ENCODE measurements around the gene AFF3.
A peak's percentile ranks its signal among the peaks of the same experiment; 100 is the strongest.
"Not testable (repeated sequence)": the region's sequence is repeated elsewhere in the genome, so short reads cannot be mapped to it uniquely, and the experiment has no call there.

The AFF3 gene

DNA sequence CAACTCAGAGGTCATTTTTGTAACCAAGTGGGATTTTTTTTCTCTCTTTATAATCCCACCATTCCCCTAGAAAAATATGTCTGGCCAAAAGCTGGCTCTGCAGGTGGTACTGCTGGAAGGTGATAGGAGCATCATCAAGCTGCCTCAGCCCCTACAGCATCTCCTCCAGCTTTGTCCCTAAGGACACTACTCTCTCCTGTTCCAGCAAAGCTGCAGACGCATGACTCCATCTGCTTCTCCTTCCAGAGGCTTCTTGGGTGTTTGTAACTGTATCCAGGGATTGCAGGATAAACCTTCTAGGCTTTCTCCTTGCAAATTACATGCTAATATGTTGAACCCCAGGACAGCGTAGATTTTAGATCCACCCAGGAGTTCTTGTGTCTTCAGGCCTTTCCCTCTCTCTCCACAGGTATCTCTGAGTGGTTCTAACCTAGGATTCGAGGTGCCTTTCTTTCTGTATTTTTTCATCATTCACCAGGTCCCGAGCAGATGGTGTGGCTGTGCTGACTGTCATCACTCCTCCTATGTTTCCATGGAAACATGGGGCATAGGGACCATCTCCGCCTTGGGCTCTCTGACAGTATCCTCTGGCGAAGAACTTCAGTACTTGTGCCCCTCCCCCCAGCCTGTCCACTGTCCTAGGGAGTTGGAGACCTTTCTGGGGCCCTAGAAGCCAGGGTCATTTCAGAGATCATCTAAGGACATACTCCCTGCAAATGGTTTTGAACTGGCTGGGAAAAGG is 34.3 kb downstream of the AFF3 start:
- DNase-seq = peak; percentile 56
- Mint-ChIP-seq H3K36me3 (ENCODE audit: low read depth) (no peaks in the 10 kb centered on the region), H3K4me3 (peak overlapping the region; percentile 6), H3K4me1 (peaks cover 69% of the 10 kb centered on the region), H3K27me3 (ENCODE audit: low read depth, poor library complexity) (peaks cover 7% of the 10 kb centered on the region), H3K9me3 (no peaks in the 10 kb centered on the region), H3K27ac (peak overlapping the region; percentile 31)
- TF ChIP-seq, protein P1, sequence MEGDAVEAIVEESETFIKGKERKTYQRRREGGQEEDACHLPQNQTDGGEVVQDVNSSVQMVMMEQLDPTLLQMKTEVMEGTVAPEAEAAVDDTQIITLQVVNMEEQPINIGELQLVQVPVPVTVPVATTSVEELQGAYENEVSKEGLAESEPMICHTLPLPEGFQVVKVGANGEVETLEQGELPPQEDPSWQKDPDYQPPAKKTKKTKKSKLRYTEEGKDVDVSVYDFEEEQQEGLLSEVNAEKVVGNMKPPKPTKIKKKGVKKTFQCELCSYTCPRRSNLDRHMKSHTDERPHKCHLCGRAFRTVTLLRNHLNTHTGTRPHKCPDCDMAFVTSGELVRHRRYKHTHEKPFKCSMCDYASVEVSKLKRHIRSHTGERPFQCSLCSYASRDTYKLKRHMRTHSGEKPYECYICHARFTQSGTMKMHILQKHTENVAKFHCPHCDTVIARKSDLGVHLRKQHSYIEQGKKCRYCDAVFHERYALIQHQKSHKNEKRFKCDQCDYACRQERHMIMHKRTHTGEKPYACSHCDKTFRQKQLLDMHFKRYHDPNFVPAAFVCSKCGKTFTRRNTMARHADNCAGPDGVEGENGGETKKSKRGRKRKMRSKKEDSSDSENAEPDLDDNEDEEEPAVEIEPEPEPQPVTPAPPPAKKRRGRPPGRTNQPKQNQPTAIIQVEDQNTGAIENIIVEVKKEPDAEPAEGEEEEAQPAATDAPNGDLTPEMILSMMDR (IDR thresholded peaks at IDR 0.05) = no peak

DNA sequence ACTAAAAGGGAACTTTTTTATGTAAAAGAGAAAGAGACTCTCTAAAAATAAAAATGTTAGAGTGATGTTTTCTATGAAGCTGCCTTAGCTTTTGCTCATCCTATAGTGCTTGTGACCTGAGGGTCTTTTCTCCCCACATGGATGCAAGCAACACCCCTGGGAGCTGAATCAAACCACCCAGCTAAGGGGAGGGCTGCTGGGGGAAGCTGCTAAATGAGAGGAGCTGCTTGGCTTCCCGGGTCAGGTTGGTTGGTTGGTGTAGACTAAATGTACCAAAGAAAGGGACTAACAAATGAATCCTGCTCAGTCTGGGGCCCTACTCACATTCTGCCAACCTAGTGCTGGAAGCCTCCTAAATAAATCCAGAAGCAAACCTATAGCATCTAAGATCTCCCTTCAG is 35.0 kb downstream of the AFF3 start:
- no peak for DNase-seq
- Mint-ChIP-seq H3K36me3 (ENCODE audit: low read depth) (no peaks in the 10 kb centered on the region), H3K27ac (peak overlapping the region; percentile 94), H3K4me3 (no peak overlapping the region), H3K27me3 (ENCODE audit: low read depth, poor library complexity) (peaks cover 5% of the 10 kb centered on the region), H3K9me3 (no peaks in the 10 kb centered on the region), H3K4me1 (peaks cover 63% of the 10 kb centered on the region)
- TF ChIP-seq, protein P1 (IDR thresholded peaks at IDR 0.05) = no peak

DNA sequence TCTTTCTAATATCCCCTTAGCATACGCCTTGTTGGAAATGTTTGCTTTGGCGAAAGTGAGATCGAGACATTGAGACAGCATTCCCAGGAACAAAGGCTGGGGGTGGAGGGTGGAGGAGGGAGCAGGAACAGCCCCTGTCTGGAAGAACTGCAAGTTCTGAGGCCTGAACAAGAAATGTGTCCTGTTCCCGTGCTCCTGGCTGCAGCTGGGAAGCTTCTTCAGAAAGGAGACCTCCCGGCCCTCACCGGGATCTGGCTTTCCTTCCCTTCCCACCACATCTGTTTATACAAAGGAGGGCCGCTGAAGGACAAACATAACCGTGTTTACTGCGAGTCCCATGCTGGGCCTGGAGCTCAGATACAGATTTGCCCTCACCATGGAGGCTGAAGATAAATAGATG is 35.9 kb downstream of the AFF3 start:
- no peaks in the 10 kb centered on the region for H3K27me3 Mint-ChIP-seq (ENCODE audit: low read depth, poor library complexity)
- H3K4me3 Mint-ChIP-seq = peak overlapping the region; percentile 88
- peak; percentile 23 for DNase-seq
- no peaks in the 10 kb centered on the region for H3K9me3 Mint-ChIP-seq
- H3K4me1 Mint-ChIP-seq = peaks cover 56% of the 10 kb centered on the region
- H3K27ac Mint-ChIP-seq = peak overlapping the region; percentile 94
- H3K36me3 Mint-ChIP-seq (ENCODE audit: low read depth) = no peaks in the 10 kb centered on the region
- TF ChIP-seq, protein P1 (IDR thresholded peaks at IDR 0.05) = no peak

DNA sequence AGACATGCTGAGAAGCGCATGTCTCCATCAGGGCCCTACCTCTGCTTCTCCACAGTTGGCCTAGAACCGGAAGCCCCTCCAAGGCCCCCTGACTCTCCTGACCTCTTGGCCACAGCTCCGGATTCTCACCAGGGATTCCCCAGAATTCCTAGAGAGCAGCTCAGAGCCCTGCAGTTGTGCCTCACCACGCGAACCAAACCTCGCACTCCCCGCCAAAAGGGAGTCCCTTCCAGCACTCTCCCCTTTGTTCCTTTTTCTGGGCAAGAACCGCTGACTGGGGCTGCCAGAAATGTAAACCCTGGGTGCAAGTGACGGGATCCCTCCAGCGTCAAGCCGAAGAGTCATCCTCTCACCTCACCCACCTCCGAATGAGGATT is 36.7 kb downstream of the AFF3 start:
- peak overlapping the region; percentile 94 for H3K27ac Mint-ChIP-seq
- DNase-seq = peak; percentile 28
- H3K36me3 Mint-ChIP-seq (ENCODE audit: low read depth) = peaks cover 3% of the 10 kb centered on the region
- H3K4me1 Mint-ChIP-seq = peaks cover 51% of the 10 kb centered on the region
- TF ChIP-seq, protein P1 (IDR thresholded peaks at IDR 0.05) = no peak
- peak overlapping the region; percentile 88 for H3K4me3 Mint-ChIP-seq
- no peaks in the 10 kb centered on the region for H3K27me3 Mint-ChIP-seq (ENCODE audit: low read depth, poor library complexity)
- no peaks in the 10 kb centered on the region for H3K9me3 Mint-ChIP-seq

DNA sequence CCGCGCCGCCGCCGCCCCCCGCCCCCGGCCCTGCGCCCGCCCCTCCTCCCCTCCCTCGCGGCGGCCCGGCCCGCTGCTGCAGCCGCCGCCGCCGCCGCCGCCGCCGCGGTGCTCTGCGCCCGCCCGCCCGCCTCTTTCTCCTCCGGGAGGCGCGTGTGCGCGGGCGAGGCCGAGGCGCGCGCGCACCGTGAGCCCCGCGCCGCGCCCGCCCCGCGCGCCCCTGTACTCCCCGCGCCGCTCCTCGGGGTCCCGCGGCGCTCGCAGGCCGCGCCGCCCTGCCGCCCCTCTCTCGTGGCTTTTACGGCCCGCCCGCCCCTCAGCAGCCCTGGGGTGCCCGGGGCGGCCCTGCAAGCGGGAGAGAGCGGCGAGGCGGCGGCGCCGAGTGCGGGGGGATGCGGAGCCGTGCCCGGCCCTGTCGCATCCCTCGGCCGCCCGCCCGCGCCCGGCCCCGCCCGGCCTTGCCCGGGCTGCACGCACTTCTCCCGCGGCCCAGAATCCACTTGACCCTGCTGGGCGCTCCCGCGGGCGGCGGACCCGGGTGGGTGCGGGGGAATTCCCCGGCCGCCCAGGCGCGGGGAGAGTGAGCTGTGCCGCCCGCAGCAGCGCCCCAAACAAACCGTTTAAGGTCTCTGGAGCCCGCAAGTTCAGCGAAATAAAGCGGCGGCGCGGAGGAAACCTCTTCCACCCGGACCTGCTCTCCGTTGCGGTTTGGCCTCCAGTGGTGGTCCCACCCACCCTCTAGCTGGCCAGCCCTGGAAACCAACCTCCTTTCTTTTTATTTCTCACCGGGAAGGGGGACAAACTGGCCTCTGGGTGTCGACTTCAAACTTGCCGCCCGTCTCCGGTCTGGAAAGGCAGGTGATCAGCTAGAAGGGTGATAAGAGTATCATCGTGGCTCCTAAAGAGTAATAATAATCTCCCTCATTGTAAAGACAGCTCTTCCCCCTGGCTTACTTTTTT is 37.4 kb downstream of the AFF3 start:
- TF ChIP-seq, protein P1 (IDR thresholded peaks at IDR 0.05) = no peak
- DNase-seq = peak; percentile 75
- H3K4me3 Mint-ChIP-seq = peak overlapping the region; percentile 88
- H3K9me3 Mint-ChIP-seq = no peaks in the 10 kb centered on the region
- H3K27me3 Mint-ChIP-seq (ENCODE audit: low read depth, poor library complexity) = no peaks in the 10 kb centered on the region
- peaks cover 44% of the 10 kb centered on the region for H3K4me1 Mint-ChIP-seq
- peak overlapping the region; percentile 94 for H3K27ac Mint-ChIP-seq
- peaks cover 8% of the 10 kb centered on the region for H3K36me3 Mint-ChIP-seq (ENCODE audit: low read depth)

DNA sequence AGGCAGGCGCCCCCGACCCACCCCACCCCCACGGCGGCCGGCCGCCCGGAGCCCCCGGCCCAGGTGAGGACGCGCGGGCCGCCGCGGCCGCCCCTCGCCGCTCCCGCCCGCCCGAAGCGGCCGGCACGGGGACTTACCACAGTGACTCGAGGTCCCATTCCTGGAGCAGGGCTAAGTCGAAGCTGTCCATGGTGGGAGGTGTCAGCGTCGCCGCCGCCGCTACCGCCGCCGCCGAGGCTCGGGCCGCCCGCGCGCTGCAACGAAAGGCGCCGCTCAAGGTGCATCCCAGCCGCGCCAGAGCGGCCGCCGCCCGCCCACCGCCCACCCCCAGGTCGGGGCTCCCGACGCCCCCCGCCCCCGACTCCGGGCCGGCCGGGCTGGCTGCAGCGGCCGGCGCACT is 38.1 kb downstream of the AFF3 start:
- H3K27me3 Mint-ChIP-seq (ENCODE audit: low read depth, poor library complexity); DNase-seq; H3K4me3 Mint-ChIP-seq; H3K27ac Mint-ChIP-seq; H3K36me3 Mint-ChIP-seq (ENCODE audit: low read depth); H3K9me3 Mint-ChIP-seq: not testable (repeated sequence)
- H3K4me1 Mint-ChIP-seq = peaks cover 37% of the 10 kb centered on the region

DNA sequence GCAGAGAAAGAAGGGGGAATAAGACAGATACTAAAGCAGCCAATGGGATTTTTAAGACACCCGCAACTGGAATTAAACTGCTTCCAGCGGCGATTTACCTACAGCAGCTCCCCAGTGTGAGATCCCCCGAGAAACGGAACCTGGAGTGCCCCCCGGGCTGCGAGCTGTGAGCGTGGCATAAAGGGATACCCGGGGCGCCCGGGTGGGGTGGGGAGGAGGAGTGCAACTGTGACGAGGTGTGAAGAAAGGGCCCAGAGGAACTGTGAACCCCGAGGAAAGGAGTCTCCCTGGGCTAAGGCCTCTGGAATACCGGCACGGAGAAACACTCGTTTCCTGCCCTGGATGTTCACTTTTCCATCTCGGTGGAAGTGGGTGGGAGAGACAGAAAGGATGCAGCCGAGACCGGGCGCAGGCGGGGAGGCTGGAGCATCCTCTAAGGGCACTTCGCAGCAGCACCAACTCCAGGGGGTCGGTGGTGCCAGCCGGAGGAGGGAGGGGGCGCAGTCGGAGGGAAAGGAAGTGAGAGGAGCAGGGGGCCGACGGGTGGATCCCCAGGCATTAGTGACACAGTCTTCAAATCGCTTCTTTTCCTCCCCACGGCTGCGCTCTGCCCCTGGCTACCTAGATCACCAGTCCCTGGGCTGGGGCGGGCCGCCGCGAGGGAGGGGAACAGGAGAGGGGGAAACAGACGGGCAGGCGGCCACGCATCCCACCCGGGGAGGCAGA is 38.7 kb downstream of the AFF3 start:
- not testable (repeated sequence) for H3K27ac Mint-ChIP-seq; H3K36me3 Mint-ChIP-seq (ENCODE audit: low read depth); H3K27me3 Mint-ChIP-seq (ENCODE audit: low read depth, poor library complexity); H3K9me3 Mint-ChIP-seq
- Mint-ChIP-seq H3K4me1 (peaks cover 38% of the 10 kb centered on the region), H3K4me3 (peak overlapping the region; percentile 87)
- peak; percentile 21 for DNase-seq

DNA sequence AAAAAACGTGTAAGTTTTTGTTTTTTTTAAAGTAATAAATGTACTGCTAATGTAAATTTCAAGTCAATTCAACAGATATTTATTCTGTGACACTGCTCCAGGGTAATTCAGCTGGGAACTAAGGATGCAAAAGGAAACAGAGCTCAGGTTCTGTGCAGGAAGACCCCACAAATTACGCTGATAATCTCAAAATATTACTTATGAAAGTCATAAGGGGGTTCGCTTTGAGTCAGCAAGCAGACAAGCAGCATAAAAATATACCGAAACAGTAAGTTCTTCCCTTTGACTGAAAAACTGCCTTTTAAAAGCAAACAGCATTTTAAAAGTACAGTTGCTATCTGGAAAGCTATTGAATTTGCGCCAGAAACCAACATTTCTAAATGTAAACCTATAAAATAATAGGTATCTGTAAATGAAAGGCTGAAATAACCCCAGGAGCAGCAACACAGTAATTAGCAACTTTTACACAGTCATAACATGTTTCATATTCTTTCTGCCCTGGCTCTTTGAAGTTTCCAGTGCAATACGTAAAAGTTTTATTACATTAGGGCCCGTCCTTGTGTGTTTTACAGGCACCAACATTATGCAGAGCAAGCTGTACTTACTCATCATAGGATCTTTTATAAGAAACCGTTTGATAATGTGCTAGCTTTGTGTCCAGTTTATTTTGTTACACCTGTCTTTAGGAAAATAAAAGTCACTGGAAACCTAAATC is 39.8 kb downstream of the AFF3 start:
- not testable (repeated sequence) for DNase-seq; H3K27me3 Mint-ChIP-seq (ENCODE audit: low read depth, poor library complexity); H3K36me3 Mint-ChIP-seq (ENCODE audit: low read depth); H3K9me3 Mint-ChIP-seq; H3K27ac Mint-ChIP-seq
- Mint-ChIP-seq H3K4me3 (peak overlapping the region; percentile 87), H3K4me1 (peaks cover 30% of the 10 kb centered on the region)
